Keratinocyte (primary cell): Measurements from ENCODE around the gene MIEF2. TPM values are rescaled to one million over a fixed set of nuclear protein-coding genes. Genes with fewer than 3 reads are reported as not detected.

Experiments used
- DNase-seq: peaks from one replicate; pipeline ENCODE4 v3.0.0-alpha.2; 2011; ENCODE audit warnings: low read depth, missing footprints, low spot score
- FAIRE-seq: peaks from 2 replicates; lab custom pipeline; 2011; peaks lifted over from hg19 to GRCh38; lab: Jason Lieb, UNC
- H2AFZ ChIP-seq: 2 replicates; pipeline ENCODE4 v1.6.0; 2012; ENCODE audit warnings: low read length, control low read depth, inconsistent platforms; ENCODE audit not compliant: control insufficient read depth
- H3K27ac ChIP-seq: 2 replicates; pipeline ENCODE4 v1.5.1; 2011; ENCODE audit warnings: low read length; ENCODE audit not compliant: control insufficient read depth, insufficient read depth
- H3K27me3 ChIP-seq: 3 replicates; pipeline ENCODE4 v1.6.0; 2011; ENCODE audit warnings: low read length; ENCODE audit not compliant: control insufficient read depth, insufficient read depth; ENCODE audit errors: extremely low read depth
- H3K36me3 ChIP-seq, 2 experiments: 2 replicates in 1 of 2; 3 replicates in 1 of 2; pipeline ENCODE4 v1.5.1; 2011; ENCODE audit warnings: low read length in 2 of 2, mild to moderate bottlenecking in 1 of 2; ENCODE audit not compliant: control insufficient read depth in 2 of 2, insufficient read depth in 2 of 2; ENCODE audit errors: extremely low read depth in 1 of 2
- H3K4me1 ChIP-seq: 3 replicates; pipeline ENCODE4 v1.5.1; 2011; ENCODE audit warnings: low read length; ENCODE audit not compliant: control insufficient read depth, insufficient read depth; ENCODE audit errors: extremely low read depth
- H3K4me2 ChIP-seq: 3 replicates; pipeline ENCODE4 v1.6.0; 2011; ENCODE audit warnings: low read depth, low read length; ENCODE audit not compliant: control insufficient read depth, insufficient read depth; ENCODE audit errors: extremely low read depth
- H3K4me3 ChIP-seq, 3 experiments: fragments of 200-600 bp in 1 of 3; sonication (generic) in 1 of 3; 2 replicates in 2 of 3; 3 replicates in 1 of 3; pipeline ENCODE4 v1.5.1; 2011 to 2016; ENCODE audit warnings: low read length in 3 of 3, mild to moderate bottlenecking in 3 of 3, control low read depth in 2 of 3, inconsistent platforms in 1 of 3, low read depth in 1 of 3, mixed read lengths in 1 of 3, mixed run types in 1 of 3, moderate library complexity in 1 of 3; ENCODE audit not compliant: control insufficient read depth in 2 of 3, insufficient read depth in 2 of 3; ENCODE audit errors: extremely low read depth in 1 of 3
- H3K79me2 ChIP-seq: 2 replicates; pipeline ENCODE4 v1.6.0; 2012; ENCODE audit warnings: low read length; ENCODE audit not compliant: control insufficient read depth, insufficient read depth
- H3K9ac ChIP-seq: 3 replicates; pipeline ENCODE4 v1.6.0; 2011; ENCODE audit warnings: low read length; ENCODE audit not compliant: control insufficient read depth, insufficient read depth; ENCODE audit errors: extremely low read depth
- H3K9me1 ChIP-seq: 3 replicates; pipeline ENCODE4 v1.6.0; 2011; ENCODE audit warnings: low read length; ENCODE audit not compliant: control insufficient read depth, insufficient read depth; ENCODE audit errors: extremely low read depth
- H3K9me3 ChIP-seq: 2 replicates; pipeline ENCODE4 v1.5.1; 2012; ENCODE audit warnings: low read depth, low read length; ENCODE audit not compliant: control insufficient read depth
- H4K20me1 ChIP-seq: 3 replicates; pipeline ENCODE4 v1.6.0; 2011; ENCODE audit warnings: low read length; ENCODE audit not compliant: control insufficient read depth, insufficient read depth; ENCODE audit errors: extremely low read depth
- CTCF ChIP-seq, 3 experiments: IDR thresholded peaks in 1 of 3; conservative IDR thresholded peaks in 1 of 3; optimal IDR thresholded peaks in 1 of 3; 2 replicates in 2 of 3; 3 replicates in 1 of 3; pipeline versions ENCODE3 to v1.5.1; 2011; ENCODE audit warnings: low read length in 3 of 3, mild to moderate bottlenecking in 3 of 3, moderate library complexity in 2 of 3, control low read depth in 1 of 3, inconsistent platforms in 1 of 3; ENCODE audit not compliant: insufficient read depth in 2 of 3; ENCODE audit errors: extremely low read depth in 1 of 3
- EZH2 ChIP-seq: IDR thresholded peaks from one replicate; pipeline ENCODE4 v1.6.1; 2012; ENCODE audit warnings: inconsistent platforms, mild to moderate bottlenecking, low read length, moderate library complexity
- dilution Hi-C: fragments of 300-500 bp; cut with MboI; formaldehyde crosslinking; loops from one replicate; pipeline ENCODE4 v1.7.0; 2020; ENCODE audit warnings: low sequenced_read_pairs; ENCODE audit not compliant: extremely low pct_ligation_motif_present
- polyA plus RNA-seq, 5 experiments: library from polyadenylated mRNA; depleted of rRNA in 3 of 5; stranded (reverse) in 3 of 5; stranded (forward) in 1 of 5; unstranded in 1 of 5; fragments of >200 nt; gene quantifications; 1 replicate in 1 of 5; 2 replicates in 3 of 5; 3 replicates in 1 of 5; pipeline versions ENCODE4 v1.2.1 to v1.2.3, GENCODE V29; 2011 to 2012; ENCODE audit warnings: missing spikeins in 2 of 5, low read depth in 1 of 5, low replicate concordance in 1 of 5

The MIEF2 gene
- polyA plus RNA-seq, 1 donor (not counting 4 experiments of a cell fraction or from before 2014, with no cell fraction given): 7.9 TPM

- Histone ChIP-seq H3K36me3 (peaks cover 17 to 25% of the 10 kb centered on the region in 2 experiments), H3K9me3 (no peaks in the 10 kb centered on the region), H3K27me3 (no peaks in the 10 kb centered on the region), H4K20me1 (peaks cover 6% of the 10 kb centered on the region), H3K27ac (peak overlapping the region; percentile 92), H2AFZ (peak overlapping the region; percentile 88), H3K9ac (peak overlapping the region; percentile 93), H3K4me1 (peaks cover 32% of the 10 kb centered on the region), H3K4me2 (peak overlapping the region; percentile 99), H3K4me3 (peak overlapping the region; percentile 75 to 97 (median 90)), H3K9me1 (peaks cover 7% of the 10 kb centered on the region), H3K79me2 (peaks cover 38% of the 10 kb centered on the region)
- dilution Hi-C loops: no loop called here
- DNase-seq (no peak), FAIRE-seq (peak; percentile 67)
- TF ChIP-seq CTCF (optimal IDR thresholded peaks at IDR 0.05 in 1 of 3, IDR thresholded peaks at IDR 0.05 in 1 of 3, conservative IDR thresholded peaks at IDR 0.05 in 1 of 3; ENCODE audit: extremely low read depth in 1 of 3, insufficient read depth in 2 of 3, low read length in 3 of 3): no peak
- no peak for TF ChIP-seq EZH2
Observed at GRCh38 chr17:18261146-18261515, 669 bp downstream of the MIEF2 start.

GRCh38 chr17:18261659-18262058 lies 1.2 kb downstream of the MIEF2 start:
- H3K27me3 ChIP-seq: no peaks in the 10 kb centered on the region
- no peaks in the 10 kb centered on the region for H3K9me3 ChIP-seq
- peaks cover 33% of the 10 kb centered on the region for H3K79me2 ChIP-seq
- peak overlapping the region; percentile 93 for H3K9ac ChIP-seq
- FAIRE-seq: no peak
- H3K36me3 ChIP-seq: peaks cover 12 to 20% of the 10 kb centered on the region in 2 experiments
- TF ChIP-seq CTCF (optimal IDR thresholded peaks at IDR 0.05 in 1 of 3, IDR thresholded peaks at IDR 0.05 in 1 of 3, conservative IDR thresholded peaks at IDR 0.05 in 1 of 3; ENCODE audit: extremely low read depth in 1 of 3, insufficient read depth in 2 of 3, low read length in 3 of 3): no peak
- no peak for DNase-seq
- H3K4me2 ChIP-seq: peak overlapping the region; percentile 99
- H3K27ac ChIP-seq: peak overlapping the region; percentile 92
- H3K4me3 ChIP-seq: peak overlapping the region; percentile 75 to 97 (median 90)
- dilution Hi-C loops: no loop called here
- H2AFZ ChIP-seq: no peak overlapping the region
- peaks cover 27% of the 10 kb centered on the region for H3K4me1 ChIP-seq
- peaks cover 4% of the 10 kb centered on the region for H4K20me1 ChIP-seq
- peaks cover 5% of the 10 kb centered on the region for H3K9me1 ChIP-seq
